ENCODE data around the gene ODC1. TPM values are rescaled to one million over a fixed set of nuclear protein-coding genes. Genes with fewer than 3 reads are reported as not detected.
"Not testable (repeated sequence)": the region's sequence is repeated elsewhere in the genome, so short reads cannot be mapped to it uniquely, and the experiment has no call there.

ODC1 gene
- polyA plus RNA-seq, 1 experiment = 86.9 TPM

DNA sequence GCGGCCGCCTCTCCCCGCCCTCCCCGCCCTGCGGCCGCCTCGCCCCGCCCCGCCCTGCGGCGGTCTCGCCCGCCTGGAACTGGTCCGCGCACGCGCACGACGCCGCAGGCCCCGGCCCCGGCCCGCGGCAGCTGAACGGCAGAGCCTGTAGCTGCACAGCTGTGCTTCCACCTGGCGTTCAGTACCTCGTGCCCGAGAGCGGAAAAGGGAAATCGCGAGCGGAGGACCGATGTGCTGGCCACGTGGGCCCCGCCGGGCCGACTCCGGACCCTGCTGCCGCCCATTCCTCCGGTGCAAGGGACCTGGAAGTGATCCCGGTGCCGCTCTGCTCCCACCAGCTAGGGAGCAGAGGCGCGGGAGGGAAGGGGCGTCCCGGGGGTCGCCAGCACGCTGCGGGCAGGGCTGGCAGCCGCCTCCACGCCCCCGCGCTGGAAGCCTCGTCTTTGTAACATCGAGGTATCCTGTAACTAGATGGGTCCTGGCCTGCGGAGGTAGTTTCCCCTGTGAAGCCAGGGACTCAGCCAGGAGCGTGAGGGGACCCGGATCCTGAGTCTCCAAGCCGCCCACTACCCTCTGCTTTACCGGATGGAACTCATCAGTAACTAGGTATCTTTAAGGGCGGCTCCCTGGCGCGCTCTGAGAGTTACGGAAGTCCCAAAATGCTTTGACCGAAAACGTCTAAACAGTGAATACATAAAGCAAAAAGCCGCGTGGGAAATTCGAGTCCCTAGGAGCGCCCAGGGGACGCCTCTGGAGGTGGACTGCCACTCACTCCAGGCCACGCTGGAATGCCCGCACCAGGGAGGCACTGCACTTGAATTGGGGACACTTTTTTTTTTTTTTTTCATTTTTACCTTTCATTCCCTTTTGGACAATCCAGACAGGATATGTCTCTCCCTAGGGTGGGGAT lies 704 bp upstream of the ODC1 start:
- ChIA-PET POLR2A (no interaction called here), CTCF (interaction anchor here (0.7 to 1.5 kb wide), 3 partner anchors 11 to 41 kb away, joined by 4 to 7 read pairs (median 4); no protein-coding TSS in a partner anchor)
- TF ChIP-seq, protein P1, sequence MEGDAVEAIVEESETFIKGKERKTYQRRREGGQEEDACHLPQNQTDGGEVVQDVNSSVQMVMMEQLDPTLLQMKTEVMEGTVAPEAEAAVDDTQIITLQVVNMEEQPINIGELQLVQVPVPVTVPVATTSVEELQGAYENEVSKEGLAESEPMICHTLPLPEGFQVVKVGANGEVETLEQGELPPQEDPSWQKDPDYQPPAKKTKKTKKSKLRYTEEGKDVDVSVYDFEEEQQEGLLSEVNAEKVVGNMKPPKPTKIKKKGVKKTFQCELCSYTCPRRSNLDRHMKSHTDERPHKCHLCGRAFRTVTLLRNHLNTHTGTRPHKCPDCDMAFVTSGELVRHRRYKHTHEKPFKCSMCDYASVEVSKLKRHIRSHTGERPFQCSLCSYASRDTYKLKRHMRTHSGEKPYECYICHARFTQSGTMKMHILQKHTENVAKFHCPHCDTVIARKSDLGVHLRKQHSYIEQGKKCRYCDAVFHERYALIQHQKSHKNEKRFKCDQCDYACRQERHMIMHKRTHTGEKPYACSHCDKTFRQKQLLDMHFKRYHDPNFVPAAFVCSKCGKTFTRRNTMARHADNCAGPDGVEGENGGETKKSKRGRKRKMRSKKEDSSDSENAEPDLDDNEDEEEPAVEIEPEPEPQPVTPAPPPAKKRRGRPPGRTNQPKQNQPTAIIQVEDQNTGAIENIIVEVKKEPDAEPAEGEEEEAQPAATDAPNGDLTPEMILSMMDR (IDR thresholded peaks at IDR 0.05; ENCODE audit: insufficient read depth, low read depth, low read length) = 0 out of 2 replicates have a peak, but pooled peaks have one; percentile 21
- no peaks in the 10 kb centered on the region for H3K27me3 ChIP-seq (ENCODE audit: control insufficient read depth, insufficient read depth, low read length)
- DNase-seq (ENCODE audit: low read depth) = peak; percentile 28
- peak overlapping the region; percentile 58 for H3K4me3 ChIP-seq (ENCODE audit: low read depth, low read length)
- 0 out of 2 replicates have a peak, but pooled peaks cover 2% of the 10 kb centered on the region for H3K36me3 ChIP-seq (ENCODE audit: control insufficient read depth, insufficient read depth, low read length)

DNA sequence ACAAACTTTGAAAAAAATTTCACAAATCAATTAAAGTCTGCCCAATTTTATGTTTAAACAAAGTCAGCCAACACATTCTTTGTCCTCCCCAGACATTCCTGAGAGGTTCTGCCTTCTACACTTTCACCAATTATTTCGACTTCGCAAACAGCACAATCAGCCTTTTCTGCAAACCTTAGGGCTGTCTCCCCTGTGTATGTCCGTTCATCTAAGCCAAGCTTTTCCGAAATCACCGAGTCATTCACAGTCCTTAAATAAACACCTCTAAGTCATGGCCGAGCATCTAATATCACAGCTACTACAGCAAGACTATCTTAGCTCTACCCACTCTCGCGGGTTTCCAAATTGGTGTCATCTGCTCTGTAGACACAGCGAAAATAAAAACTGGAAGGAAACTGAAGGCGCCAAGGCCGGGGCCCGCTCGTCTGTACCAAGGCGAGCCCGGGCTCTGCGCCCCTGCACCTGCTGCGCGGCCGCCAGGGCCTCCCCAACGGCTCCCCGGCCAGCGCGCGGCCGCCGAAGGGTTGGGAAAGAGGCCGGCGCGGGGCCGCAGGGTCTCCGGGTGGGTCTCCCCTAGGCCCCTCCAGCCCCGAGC lies 730 bp downstream of the ODC1 start:
- Histone ChIP-seq H3K27me3 (ENCODE audit: control insufficient read depth, insufficient read depth, low read length) (no peaks in the 10 kb centered on the region), H3K36me3 (ENCODE audit: control insufficient read depth, insufficient read depth, low read length) (peaks cover 2% of the 10 kb centered on the region; the same call in 1 of the 2 replicates), H3K4me3 (ENCODE audit: low read depth, low read length) (peak overlapping the region; percentile 63)
- DNase-seq (ENCODE audit: low read depth) = no peak
- ChIA-PET POLR2A (interaction anchor here (0.6 kb wide), 1 partner anchor 216 kb away, joined by 4 read pairs; no protein-coding TSS in a partner anchor), CTCF (interaction anchor here (1.1 to 5.2 kb wide), 5 partner anchors 10 to 322 kb away, joined by 3 to 36 read pairs (median 4); no protein-coding TSS in a partner anchor)
- TF ChIP-seq, protein P1 (IDR thresholded peaks at IDR 0.05; ENCODE audit: insufficient read depth, low read depth, low read length) = peak; percentile 12; the same call in 1 of the 2 replicates

DNA sequence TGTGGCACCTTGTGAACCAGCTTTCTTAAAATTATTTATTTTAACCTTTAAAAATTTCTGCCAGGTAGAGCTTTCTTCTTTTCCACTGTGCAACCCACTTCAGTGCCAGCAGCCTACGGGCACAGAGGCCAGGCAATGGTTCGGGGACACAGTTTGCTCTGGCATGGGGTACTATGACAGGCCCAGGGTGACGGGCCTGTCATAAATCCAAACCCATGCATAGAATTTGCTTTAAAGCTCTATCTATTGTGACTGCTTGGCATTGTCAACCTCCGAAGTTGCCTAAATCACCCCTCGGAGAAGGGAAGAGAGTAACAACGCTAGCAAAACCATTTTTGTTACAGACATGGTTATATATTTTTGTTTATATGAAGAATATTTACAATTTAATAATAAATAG lies 1.5 kb downstream of the ODC1 start:
- Histone ChIP-seq H3K4me3 (ENCODE audit: low read depth, low read length) (0 out of 2 replicates have a peak overlapping the region, but pooled peaks have one; percentile 63), H3K27me3 (ENCODE audit: control insufficient read depth, insufficient read depth, low read length) (no peaks in the 10 kb centered on the region), H3K36me3 (ENCODE audit: control insufficient read depth, insufficient read depth, low read length) (peaks cover 5% of the 10 kb centered on the region)
- DNase-seq (ENCODE audit: low read depth) = no peak
- ChIA-PET POLR2A (no interaction called here), CTCF (interaction anchor here (1.1 to 5.2 kb wide), 5 partner anchors 9 to 374 kb away, joined by 3 to 36 read pairs (median 4); no protein-coding TSS in a partner anchor)
- TF ChIP-seq, protein P1 (IDR thresholded peaks at IDR 0.05; ENCODE audit: insufficient read depth, low read depth, low read length) = no peak

DNA sequence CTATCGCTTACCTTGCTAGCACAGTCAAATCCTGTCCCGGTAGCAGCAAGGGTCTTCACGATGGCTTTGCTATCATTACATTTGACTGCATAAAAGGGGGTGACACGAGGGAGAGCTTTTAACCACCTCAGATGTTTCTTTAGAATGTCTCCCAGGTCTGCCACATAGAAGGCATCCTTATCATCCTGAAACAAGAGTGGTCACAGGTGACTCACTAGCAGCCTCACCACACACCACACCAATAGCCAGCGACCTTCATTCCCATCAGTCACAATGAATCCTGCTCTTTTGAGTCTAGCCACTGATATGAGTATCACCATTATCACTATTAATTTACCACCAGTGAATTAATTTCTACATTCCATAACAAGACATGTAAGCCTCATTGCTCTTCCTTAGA lies 3.7 kb downstream of the ODC1 start:
- H3K36me3 ChIP-seq (ENCODE audit: control insufficient read depth, insufficient read depth, low read length) = peaks cover 18% of the 10 kb centered on the region
- POLR2A ChIA-PET = no interaction called here
- no peaks in the 10 kb centered on the region for H3K27me3 ChIP-seq (ENCODE audit: control insufficient read depth, insufficient read depth, low read length)
- TF ChIP-seq, protein P1 (IDR thresholded peaks at IDR 0.05; ENCODE audit: insufficient read depth, low read depth, low read length) = no peak
- H3K4me3 ChIP-seq (ENCODE audit: low read depth, low read length) = no peak overlapping the region
- DNase-seq (ENCODE audit: low read depth) = no peak
- CTCF ChIA-PET = interaction anchor here (1.8 to 5.2 kb wide), 2 partner anchors 10 to 347 kb away, joined by 6 to 36 read pairs; no protein-coding TSS in a partner anchor

DNA sequence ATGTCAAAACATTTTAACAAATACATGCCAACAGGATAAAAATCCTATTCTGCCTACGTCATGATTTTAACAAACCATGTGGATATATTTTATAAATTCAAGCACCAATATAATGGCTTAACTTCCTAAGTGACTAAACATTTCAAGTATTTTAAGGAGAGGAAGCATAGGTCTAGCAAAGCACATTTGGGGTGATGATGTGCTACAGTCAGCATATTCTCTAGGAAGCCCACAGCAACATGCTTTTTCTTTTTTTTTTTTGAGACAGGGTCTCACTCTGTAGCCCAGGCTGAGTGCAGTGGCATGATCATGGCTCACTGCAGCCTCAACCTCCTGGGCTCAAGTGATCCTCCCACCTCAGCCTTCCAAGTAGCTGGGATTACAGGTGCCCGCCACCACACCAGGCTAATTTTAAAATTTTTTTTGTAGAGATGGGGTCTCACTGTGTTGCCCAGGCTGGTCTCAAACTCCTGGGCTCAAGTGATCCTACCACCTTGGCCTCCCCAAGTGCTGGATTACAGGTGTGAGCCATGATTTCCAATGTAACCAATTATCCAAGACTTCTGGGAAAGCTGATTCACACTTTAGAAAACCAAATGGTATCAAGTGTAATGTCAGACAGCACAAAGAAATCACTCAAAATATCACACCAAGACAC lies 5.5 kb downstream of the ODC1 start:
- H3K27me3 ChIP-seq (ENCODE audit: control insufficient read depth, insufficient read depth, low read length); DNase-seq (ENCODE audit: low read depth); H3K4me3 ChIP-seq (ENCODE audit: low read depth, low read length); POLR2A ChIA-PET: not testable (repeated sequence)
- CTCF ChIA-PET = interaction anchor here (1.2 to 5.2 kb wide), 3 partner anchors 8 to 318 kb away, joined by 3 to 36 read pairs (median 4); no protein-coding TSS in a partner anchor
- peaks cover 18% of the 10 kb centered on the region for H3K36me3 ChIP-seq (ENCODE audit: control insufficient read depth, insufficient read depth, low read length)
